ENCODE data around the gene AZU1.

DNA sequence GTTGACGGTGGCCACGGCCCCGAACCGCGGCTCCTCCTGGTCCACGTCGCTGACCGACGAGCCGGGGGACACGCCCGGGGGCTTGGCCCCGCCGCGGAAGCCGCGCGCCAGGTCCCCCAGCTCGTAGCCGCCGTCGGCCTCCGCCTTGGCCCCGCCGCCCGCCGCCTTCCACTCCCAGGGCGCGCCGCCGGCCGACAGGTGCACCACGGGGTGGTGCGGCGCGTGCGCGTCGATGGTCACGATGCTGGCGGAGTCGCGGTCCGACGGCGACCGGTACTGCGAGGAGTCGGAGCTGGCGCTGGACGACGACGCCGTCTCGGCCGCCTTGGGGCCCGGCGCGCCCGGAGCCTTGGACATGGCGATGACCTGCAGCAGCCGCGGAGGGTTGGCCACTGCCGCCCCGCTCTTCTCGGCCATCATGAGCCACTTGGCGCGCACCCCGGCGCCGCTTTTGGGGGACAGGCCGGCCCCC, 14.9 kb upstream of the AZU1 start:
- TF ChIP-seq, protein P1, sequence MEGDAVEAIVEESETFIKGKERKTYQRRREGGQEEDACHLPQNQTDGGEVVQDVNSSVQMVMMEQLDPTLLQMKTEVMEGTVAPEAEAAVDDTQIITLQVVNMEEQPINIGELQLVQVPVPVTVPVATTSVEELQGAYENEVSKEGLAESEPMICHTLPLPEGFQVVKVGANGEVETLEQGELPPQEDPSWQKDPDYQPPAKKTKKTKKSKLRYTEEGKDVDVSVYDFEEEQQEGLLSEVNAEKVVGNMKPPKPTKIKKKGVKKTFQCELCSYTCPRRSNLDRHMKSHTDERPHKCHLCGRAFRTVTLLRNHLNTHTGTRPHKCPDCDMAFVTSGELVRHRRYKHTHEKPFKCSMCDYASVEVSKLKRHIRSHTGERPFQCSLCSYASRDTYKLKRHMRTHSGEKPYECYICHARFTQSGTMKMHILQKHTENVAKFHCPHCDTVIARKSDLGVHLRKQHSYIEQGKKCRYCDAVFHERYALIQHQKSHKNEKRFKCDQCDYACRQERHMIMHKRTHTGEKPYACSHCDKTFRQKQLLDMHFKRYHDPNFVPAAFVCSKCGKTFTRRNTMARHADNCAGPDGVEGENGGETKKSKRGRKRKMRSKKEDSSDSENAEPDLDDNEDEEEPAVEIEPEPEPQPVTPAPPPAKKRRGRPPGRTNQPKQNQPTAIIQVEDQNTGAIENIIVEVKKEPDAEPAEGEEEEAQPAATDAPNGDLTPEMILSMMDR (IDR thresholded peaks at IDR 0.05) = no peak
- no peak for TF ChIP-seq POLR2A (IDR thresholded peaks at IDR 0.05)

Data from body of pancreas (tissue), 4 donors.